ENCODE measurements around the gene THAP8. TPM values are rescaled to one million over a fixed set of nuclear protein-coding genes. Genes with fewer than 3 reads are reported as not detected.

THAP8 gene
- total and polyA plus RNA-seq, 2 of the 4 experiments (the other 2 are of a cell fraction), result 1.8 to 5.9 TPM

DNA sequence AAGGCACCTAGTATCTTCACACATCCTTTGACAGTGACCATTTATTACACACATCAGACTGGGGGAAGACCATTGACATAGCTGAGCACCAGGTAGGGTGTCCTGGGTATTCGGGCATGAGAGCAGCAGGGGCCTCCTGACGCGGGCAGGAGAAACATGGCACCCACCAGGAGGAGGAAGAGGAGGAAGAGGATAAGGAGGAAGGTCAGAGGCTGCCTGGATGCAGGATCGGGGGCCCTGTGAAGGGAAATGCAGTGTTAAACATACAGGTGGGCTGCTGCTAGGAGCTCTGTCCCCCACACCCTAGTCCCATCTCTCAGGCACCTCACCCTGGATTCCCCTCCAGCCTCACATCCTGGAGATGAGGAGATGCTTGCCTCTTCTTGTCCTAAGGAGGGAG, 50.8 kb downstream of the THAP8 start:
- no TSS peak for BruUV-seq (replicated peaks)
- Histone ChIP-seq H2BK15ac (ENCODE audit: low read depth, low read length) (no peak overlapping the region), H3K4ac (ENCODE audit: low read depth, low read length) (no peak overlapping the region), H3K4me1 (ENCODE audit: control insufficient read depth, insufficient read depth, low read length) (peaks cover 2% of the 10 kb centered on the region; the same call in 1 of the 2 replicates), H3K23ac (ENCODE audit: low read depth, low read length) (no peak overlapping the region), H2AK5ac (ENCODE audit: low read depth, low read length) (no peak overlapping the region), H3K18ac (ENCODE audit: low read depth, low read length) (no peak overlapping the region), H2BK5ac (ENCODE audit: low read depth, low read length, poor library complexity, severe bottlenecking) (no peak overlapping the region), H3K27me3 (ENCODE audit: control insufficient read depth, insufficient read depth, low read length) (no peaks in the 10 kb centered on the region), H3K9me3 (ENCODE audit: control insufficient read depth, insufficient read depth, low read length) (no peaks in the 10 kb centered on the region), H3K9ac (ENCODE audit: low read depth, low read length) (no peak overlapping the region), H4K91ac (ENCODE audit: insufficient read depth, low read depth, low read length) (no peak overlapping the region), H2BK120ac (ENCODE audit: low read depth, low read length) (no peak overlapping the region), H3K56ac (ENCODE audit: extremely low read depth, insufficient read depth, low read length) (no peak overlapping the region), H4K5ac (ENCODE audit: low read depth, low read length) (no peak overlapping the region), H3K36me3 (ENCODE audit: control insufficient read depth, insufficient read depth, low read length) (peaks cover 9% of the 10 kb centered on the region), H3K14ac (replicated peaks; ENCODE audit: low read depth, low read length) (no peak overlapping the region), H3K4me3 (ENCODE audit: insufficient read depth, low read depth, low read length) (no peak overlapping the region), H4K8ac (ENCODE audit: low read depth in 2 of 2, low read length in 2 of 2) (no peak overlapping the region), H3K79me1 (ENCODE audit: low read depth in 1 of 2, low read length in 2 of 2) (peaks cover 7 to 37% of the 10 kb centered on the region in 2 experiments; a peak in 3 of 4 replicates), H2AK9ac (replicated peaks; ENCODE audit: low read depth, low read length, poor library complexity) (no peak overlapping the region), H3K27ac (ENCODE audit: insufficient read depth, low read length) (no peak overlapping the region), H3K9me1 (ENCODE audit: insufficient read depth, low read length) (peaks cover 11% of the 10 kb centered on the region), H2AFZ (replicated peaks; ENCODE audit: low read length, poor library complexity) (no peak overlapping the region), H2BK20ac (ENCODE audit: low read depth, low read length) (no peak overlapping the region), H3K4me2 (ENCODE audit: low read depth, low read length) (no peak overlapping the region), H4K20me1 (ENCODE audit: insufficient read depth, low read length) (peaks cover 24% of the 10 kb centered on the region)
- TF ChIP-seq MXI1 (IDR thresholded peaks at IDR 0.05; ENCODE audit: borderline replicate concordance, low read depth, low read length) (no peak), SMC3 (IDR thresholded peaks at IDR 0.05; ENCODE audit: low read depth, low read length) (no peak), MAFK (IDR thresholded peaks at IDR 0.05; ENCODE audit: low read depth, low read length) (no peak)
- TF ChIP-seq, protein P1, sequence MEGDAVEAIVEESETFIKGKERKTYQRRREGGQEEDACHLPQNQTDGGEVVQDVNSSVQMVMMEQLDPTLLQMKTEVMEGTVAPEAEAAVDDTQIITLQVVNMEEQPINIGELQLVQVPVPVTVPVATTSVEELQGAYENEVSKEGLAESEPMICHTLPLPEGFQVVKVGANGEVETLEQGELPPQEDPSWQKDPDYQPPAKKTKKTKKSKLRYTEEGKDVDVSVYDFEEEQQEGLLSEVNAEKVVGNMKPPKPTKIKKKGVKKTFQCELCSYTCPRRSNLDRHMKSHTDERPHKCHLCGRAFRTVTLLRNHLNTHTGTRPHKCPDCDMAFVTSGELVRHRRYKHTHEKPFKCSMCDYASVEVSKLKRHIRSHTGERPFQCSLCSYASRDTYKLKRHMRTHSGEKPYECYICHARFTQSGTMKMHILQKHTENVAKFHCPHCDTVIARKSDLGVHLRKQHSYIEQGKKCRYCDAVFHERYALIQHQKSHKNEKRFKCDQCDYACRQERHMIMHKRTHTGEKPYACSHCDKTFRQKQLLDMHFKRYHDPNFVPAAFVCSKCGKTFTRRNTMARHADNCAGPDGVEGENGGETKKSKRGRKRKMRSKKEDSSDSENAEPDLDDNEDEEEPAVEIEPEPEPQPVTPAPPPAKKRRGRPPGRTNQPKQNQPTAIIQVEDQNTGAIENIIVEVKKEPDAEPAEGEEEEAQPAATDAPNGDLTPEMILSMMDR (conservative IDR thresholded peaks at IDR 0.05; ENCODE audit: low read depth, low read length), result no peak
- TF ChIP-seq, protein P2, sequence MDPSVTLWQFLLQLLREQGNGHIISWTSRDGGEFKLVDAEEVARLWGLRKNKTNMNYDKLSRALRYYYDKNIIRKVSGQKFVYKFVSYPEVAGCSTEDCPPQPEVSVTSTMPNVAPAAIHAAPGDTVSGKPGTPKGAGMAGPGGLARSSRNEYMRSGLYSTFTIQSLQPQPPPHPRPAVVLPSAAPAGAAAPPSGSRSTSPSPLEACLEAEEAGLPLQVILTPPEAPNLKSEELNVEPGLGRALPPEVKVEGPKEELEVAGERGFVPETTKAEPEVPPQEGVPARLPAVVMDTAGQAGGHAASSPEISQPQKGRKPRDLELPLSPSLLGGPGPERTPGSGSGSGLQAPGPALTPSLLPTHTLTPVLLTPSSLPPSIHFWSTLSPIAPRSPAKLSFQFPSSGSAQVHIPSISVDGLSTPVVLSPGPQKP (IDR thresholded peaks at IDR 0.05; ENCODE audit: borderline replicate concordance, low read depth, low read length), result no peak
- TF ChIP-seq, protein P3, sequence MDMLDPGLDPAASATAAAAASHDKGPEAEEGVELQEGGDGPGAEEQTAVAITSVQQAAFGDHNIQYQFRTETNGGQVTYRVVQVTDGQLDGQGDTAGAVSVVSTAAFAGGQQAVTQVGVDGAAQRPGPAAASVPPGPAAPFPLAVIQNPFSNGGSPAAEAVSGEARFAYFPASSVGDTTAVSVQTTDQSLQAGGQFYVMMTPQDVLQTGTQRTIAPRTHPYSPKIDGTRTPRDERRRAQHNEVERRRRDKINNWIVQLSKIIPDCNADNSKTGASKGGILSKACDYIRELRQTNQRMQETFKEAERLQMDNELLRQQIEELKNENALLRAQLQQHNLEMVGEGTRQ (IDR thresholded peaks at IDR 0.05; ENCODE audit: low read depth, low read length), result no peak
- intact Hi-C loops (cut with micrococcal nuclease), result no loop called here
- no CpG with 5 or more reads among the region's 4 CpGs for WGBS, 2 experiments (ENCODE audit: extremely low coverage in 2 of 2, insufficient read length in 1 of 2)
- ChIA-PET CTCF (no interaction called here), POLR2A (ENCODE audit: unreplicated experiment) (no interaction called here)
- no peak for DNase-seq
- ATAC-seq (ENCODE audit: low read depth), result no peak
- dilution Hi-C loops (cut with HindIII; ENCODE audit: low sequenced_read_pairs, unreplicated experiment), result no loop called here
- in situ Hi-C loops (cut with MboI; ENCODE audit: low sequenced_read_pairs), result no loop called here
